ENCODE results near the gene MRPL20. TPM values are rescaled to one million over a fixed set of nuclear protein-coding genes. Genes with fewer than 3 reads are reported as not detected.

Gene MRPL20
- total RNA-seq, 1 donor from 2014 or later = 95.0 TPM

- peaks cover 9% of the 10 kb centered on the region for H3K36me3 Mint-ChIP-seq (ENCODE audit: low read depth, unreplicated experiment)
- DNase-seq (ENCODE audit: low spot score) = no peak
- no peak overlapping the region for H3K4me3 Mint-ChIP-seq (ENCODE audit: unreplicated experiment)
- peaks cover 24% of the 10 kb centered on the region for H3K4me1 Mint-ChIP-seq (ENCODE audit: unreplicated experiment)
- H3K27ac Mint-ChIP-seq (ENCODE audit: unreplicated experiment) = no peak overlapping the region
- peaks cover 18% of the 10 kb centered on the region for H3K27me3 Mint-ChIP-seq (ENCODE audit: unreplicated experiment)
- no peaks in the 10 kb centered on the region for H3K9me3 Mint-ChIP-seq (ENCODE audit: unreplicated experiment)
- TF ChIP-seq, protein P1, sequence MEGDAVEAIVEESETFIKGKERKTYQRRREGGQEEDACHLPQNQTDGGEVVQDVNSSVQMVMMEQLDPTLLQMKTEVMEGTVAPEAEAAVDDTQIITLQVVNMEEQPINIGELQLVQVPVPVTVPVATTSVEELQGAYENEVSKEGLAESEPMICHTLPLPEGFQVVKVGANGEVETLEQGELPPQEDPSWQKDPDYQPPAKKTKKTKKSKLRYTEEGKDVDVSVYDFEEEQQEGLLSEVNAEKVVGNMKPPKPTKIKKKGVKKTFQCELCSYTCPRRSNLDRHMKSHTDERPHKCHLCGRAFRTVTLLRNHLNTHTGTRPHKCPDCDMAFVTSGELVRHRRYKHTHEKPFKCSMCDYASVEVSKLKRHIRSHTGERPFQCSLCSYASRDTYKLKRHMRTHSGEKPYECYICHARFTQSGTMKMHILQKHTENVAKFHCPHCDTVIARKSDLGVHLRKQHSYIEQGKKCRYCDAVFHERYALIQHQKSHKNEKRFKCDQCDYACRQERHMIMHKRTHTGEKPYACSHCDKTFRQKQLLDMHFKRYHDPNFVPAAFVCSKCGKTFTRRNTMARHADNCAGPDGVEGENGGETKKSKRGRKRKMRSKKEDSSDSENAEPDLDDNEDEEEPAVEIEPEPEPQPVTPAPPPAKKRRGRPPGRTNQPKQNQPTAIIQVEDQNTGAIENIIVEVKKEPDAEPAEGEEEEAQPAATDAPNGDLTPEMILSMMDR (IDR thresholded peaks at IDR 0.05; ENCODE audit: unreplicated experiment) = no peak
These were observed 20.2 kb upstream of the MRPL20 start for GRCh38 chr1:1427106-1427819.

GRCh38 chr1:1426496-1427105 is 19.5 kb upstream of the MRPL20 start:
- H3K4me1 Mint-ChIP-seq (ENCODE audit: unreplicated experiment) = peaks cover 26% of the 10 kb centered on the region
- no peak for DNase-seq (ENCODE audit: low spot score)
- H3K27ac Mint-ChIP-seq (ENCODE audit: unreplicated experiment) = no peak overlapping the region
- peaks cover 9% of the 10 kb centered on the region for H3K36me3 Mint-ChIP-seq (ENCODE audit: low read depth, unreplicated experiment)
- H3K27me3 Mint-ChIP-seq (ENCODE audit: unreplicated experiment) = peaks cover 18% of the 10 kb centered on the region
- H3K9me3 Mint-ChIP-seq (ENCODE audit: unreplicated experiment) = no peaks in the 10 kb centered on the region
- TF ChIP-seq, protein P1 (IDR thresholded peaks at IDR 0.05; ENCODE audit: unreplicated experiment) = no peak
- H3K4me3 Mint-ChIP-seq (ENCODE audit: unreplicated experiment) = no peak overlapping the region

DNA sequence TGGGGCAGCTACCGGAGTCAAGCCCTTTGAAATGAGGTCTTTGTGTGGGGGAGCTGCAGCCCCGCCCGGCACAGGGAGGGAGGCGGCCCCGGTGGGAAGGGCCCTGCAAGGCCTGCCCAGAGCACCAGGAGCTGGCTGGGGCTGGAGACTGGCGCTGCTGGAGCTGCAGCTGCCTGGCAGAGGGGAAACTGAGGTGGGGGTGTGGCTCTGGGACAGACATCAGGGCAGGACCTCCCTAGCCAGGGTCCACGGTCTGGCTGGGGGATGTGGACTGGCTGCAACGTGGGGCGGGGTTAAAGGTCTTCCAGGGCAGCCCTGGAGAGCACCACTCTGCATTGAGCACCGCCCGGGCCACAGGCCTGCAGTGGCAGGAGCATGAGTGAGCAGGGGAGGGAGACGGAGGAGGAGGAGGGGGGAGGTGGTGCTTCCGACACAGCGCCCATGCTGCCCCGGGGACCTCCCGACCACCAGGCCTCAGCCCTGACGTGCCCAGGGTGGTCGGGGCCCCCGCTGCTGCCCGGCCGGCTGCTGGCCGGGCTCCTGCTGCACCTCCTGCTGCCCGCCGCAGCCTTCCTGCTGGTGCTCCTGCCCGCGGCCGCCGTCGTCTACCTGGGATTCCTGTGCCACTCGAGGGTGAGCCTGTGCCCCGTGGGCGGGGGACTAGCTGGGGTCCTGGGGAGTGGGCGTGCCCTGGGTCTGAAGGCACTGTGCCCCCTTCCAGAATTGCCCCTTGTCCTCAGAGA is 18.8 kb upstream of the MRPL20 start:
- peaks cover 9% of the 10 kb centered on the region for H3K36me3 Mint-ChIP-seq (ENCODE audit: low read depth, unreplicated experiment)
- no peak overlapping the region for H3K4me3 Mint-ChIP-seq (ENCODE audit: unreplicated experiment)
- no peaks in the 10 kb centered on the region for H3K9me3 Mint-ChIP-seq (ENCODE audit: unreplicated experiment)
- TF ChIP-seq, protein P1 (IDR thresholded peaks at IDR 0.05; ENCODE audit: unreplicated experiment) = no peak
- no peak for DNase-seq (ENCODE audit: low spot score)
- peaks cover 24% of the 10 kb centered on the region for H3K4me1 Mint-ChIP-seq (ENCODE audit: unreplicated experiment)
- H3K27ac Mint-ChIP-seq (ENCODE audit: unreplicated experiment) = no peak overlapping the region
- H3K27me3 Mint-ChIP-seq (ENCODE audit: unreplicated experiment) = peaks cover 18% of the 10 kb centered on the region

GRCh38 chr1:1425426-1425752 is 18.3 kb upstream of the MRPL20 start:
- DNase-seq (ENCODE audit: low spot score) = no peak
- Mint-ChIP-seq H3K27ac (ENCODE audit: unreplicated experiment) (no peak overlapping the region), H3K27me3 (ENCODE audit: unreplicated experiment) (peaks cover 18% of the 10 kb centered on the region), H3K9me3 (ENCODE audit: unreplicated experiment) (no peaks in the 10 kb centered on the region), H3K36me3 (ENCODE audit: low read depth, unreplicated experiment) (peaks cover 9% of the 10 kb centered on the region), H3K4me3 (ENCODE audit: unreplicated experiment) (no peak overlapping the region), H3K4me1 (ENCODE audit: unreplicated experiment) (peaks cover 24% of the 10 kb centered on the region)
- TF ChIP-seq, protein P1 (IDR thresholded peaks at IDR 0.05; ENCODE audit: unreplicated experiment) = no peak

- H3K27ac Mint-ChIP-seq (ENCODE audit: unreplicated experiment) = peak overlapping the region; percentile 36
- DNase-seq (ENCODE audit: low spot score) = no peak
- H3K4me1 Mint-ChIP-seq (ENCODE audit: unreplicated experiment) = peaks cover 19% of the 10 kb centered on the region
- peaks cover 12% of the 10 kb centered on the region for H3K27me3 Mint-ChIP-seq (ENCODE audit: unreplicated experiment)
- no peaks in the 10 kb centered on the region for H3K9me3 Mint-ChIP-seq (ENCODE audit: unreplicated experiment)
- no peak overlapping the region for H3K4me3 Mint-ChIP-seq (ENCODE audit: unreplicated experiment)
- peaks cover 9% of the 10 kb centered on the region for H3K36me3 Mint-ChIP-seq (ENCODE audit: low read depth, unreplicated experiment)
- TF ChIP-seq, protein P1 (IDR thresholded peaks at IDR 0.05; ENCODE audit: unreplicated experiment) = no peak
These were observed 17.6 kb upstream of the MRPL20 start for GRCh38 chr1:1424707-1425106.
